HG03025 (cell line): Measurements from ENCODE around the gene KLRG1.

ENCODE experiments used
- ATAC-seq: cut with Tn5 transposase; IDR thresholded peaks from one replicate; pipeline ENCODE4 v1.9.1; 2021; ENCODE audit warnings: mild to moderate bottlenecking, moderate library complexity; ENCODE audit not compliant: unreplicated experiment, low FRiP score

The KLRG1 gene

DNA sequence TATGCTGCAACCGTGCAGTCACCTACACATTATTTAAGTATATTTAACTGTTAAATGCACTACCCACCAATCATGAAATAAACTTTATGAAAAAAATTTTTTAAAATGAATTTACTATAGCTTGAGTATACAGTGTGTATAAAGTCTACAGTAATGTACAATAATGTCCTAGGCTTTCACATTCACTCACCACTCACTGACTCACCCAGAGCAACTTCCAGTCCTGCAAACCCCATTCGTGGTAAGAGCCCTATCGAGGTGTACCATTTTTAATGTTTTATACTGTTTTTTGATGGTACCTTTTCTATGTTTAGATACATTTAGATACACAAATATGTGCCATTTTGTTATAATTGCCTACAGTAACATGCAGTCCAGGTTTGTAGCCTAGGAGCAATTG lies 48.1 kb downstream of the KLRG1 start:
- ATAC-seq: no peak

GRCh38 chr12:9039397-9039977 lies 50.1 kb downstream of the KLRG1 start:
- no peak for ATAC-seq

- ATAC-seq: no peak
Observed at GRCh38 chr12:9040484-9041186, 51.3 kb downstream of the KLRG1 start.

GRCh38 chr12:9041321-9041720 lies 52.0 kb downstream of the KLRG1 start:
- ATAC-seq: no peak

DNA sequence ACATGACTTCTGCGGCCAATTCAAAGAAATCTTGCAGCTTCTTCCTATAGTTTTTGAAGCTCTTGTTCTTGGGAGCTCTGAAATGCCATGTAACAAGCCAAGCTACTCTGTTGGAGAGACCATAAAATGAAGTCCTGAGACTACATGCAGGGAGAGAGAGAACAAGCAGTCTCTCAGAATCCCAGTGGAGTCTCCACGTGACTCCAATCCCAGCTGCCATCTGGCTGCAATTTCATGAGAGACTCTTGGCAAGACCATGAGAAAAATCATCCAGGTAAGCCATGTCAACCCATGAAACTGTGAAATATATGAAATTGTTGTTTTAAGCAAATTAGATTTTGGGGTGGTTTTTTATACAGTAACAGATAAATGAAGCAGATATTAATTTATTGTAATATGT lies 54.4 kb downstream of the KLRG1 start:
- ATAC-seq: no peak

DNA sequence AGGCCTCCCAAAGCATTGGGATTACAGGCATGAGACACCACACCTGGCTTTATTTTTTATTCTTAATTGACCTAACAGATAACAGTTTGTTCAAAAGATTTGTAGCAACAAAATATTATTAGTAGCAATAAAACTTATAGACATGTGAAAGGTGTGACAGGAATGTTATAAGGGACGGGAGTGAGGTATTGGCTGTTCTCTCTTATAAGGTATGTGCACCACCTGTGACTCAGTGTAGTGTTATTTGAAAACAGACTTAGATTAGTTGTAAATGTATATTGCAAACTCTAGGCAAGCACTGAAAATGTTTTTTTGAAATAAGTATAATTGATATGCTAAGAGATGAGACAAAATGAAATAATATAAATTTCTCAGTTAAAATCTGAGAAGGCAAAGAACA lies 57.8 kb downstream of the KLRG1 start:
- ATAC-seq: no peak

DNA sequence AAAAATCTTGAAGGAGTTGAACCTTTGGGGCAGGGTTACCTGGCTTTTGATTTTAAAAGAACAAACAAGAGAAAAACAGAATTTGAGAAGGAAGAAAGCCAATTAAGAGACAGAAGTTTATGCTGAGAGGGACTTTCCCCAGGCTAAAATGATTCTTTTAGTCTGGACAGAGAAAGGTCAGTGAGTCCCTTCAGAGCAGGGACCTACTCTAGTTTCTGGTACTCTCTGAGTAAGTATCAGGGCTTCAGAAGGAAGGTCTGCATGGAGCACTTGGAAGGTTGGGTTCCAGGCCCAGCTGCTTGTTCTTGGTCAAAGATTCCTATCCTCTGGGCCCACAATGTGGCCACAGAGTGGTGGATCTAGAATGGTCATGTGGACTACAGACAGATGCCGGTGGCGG lies 59.6 kb downstream of the KLRG1 start:
- ATAC-seq: no peak

- ATAC-seq: no peak
Observed at GRCh38 chr12:9049520-9050133, 60.3 kb downstream of the KLRG1 start.

GRCh38 chr12:9050521-9051157 lies 61.3 kb downstream of the KLRG1 start:
- ATAC-seq: no peak

GRCh38 chr12:9051158-9051550 lies 61.8 kb downstream of the KLRG1 start:
- ATAC-seq: no peak

- no peak for ATAC-seq
Observed at GRCh38 chr12:9052610-9053009, 63.3 kb downstream of the KLRG1 start.
